ENCODE data around the gene MTCL3.

MTCL3 gene

DNA sequence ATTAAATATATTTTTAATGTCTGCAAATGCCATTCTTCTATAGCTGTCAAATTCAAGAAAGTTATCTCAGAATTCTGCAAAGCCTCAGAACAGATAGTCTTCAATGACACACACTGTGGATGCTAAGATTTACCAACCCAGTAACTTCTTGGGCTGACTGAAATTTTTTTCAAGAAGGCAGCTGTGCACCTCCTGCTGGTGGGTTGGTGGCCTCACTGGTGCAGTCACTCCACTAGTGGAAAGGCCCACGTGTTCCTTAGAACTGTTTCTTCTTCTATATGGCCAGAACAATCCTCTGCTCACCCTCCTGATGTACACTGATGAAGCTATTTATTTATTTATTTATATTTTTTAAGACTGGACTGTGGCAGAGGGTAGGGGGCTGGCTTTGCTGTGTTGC lies 28.1 kb upstream of the MTCL3 start:
- H3K36me3 Mint-ChIP-seq (ENCODE audit: insufficient read depth in 1 of 3, low read depth in 3 of 3): no peaks in the 10 kb centered on the region
- no CpG with 5 or more reads among the region's 1 CpG for WGBS (ENCODE audit: extremely low coverage, insufficient read length, low lambda C conversion rate)
- Histone ChIP-seq H3K79me2 (ENCODE audit: insufficient read depth, low read length) (no peaks in the 10 kb centered on the region), H4K5ac (ENCODE audit: insufficient read length, low read depth, low read length) (no peak overlapping the region), H3K4ac (ENCODE audit: low read depth, low read length) (no peak overlapping the region), H2AK5ac (ENCODE audit: insufficient read length, low read length) (no peak overlapping the region), H4K8ac (replicated peaks; ENCODE audit: insufficient read length, low read depth, low read length) (no peak overlapping the region), H4K20me1 (ENCODE audit: control insufficient read depth, insufficient read depth, insufficient read length) (no peaks in the 10 kb centered on the region), H3T11ph (ENCODE audit: low read length) (no peak overlapping the region), H2BK12ac (ENCODE audit: insufficient read length, low read depth, low read length) (no peak overlapping the region), H3K4me1 (ENCODE audit: insufficient read depth, low read length) (no peaks in the 10 kb centered on the region), H2BK5ac (ENCODE audit: insufficient read length, low read length) (no peak overlapping the region), H3K9ac (ENCODE audit: extremely low read depth, insufficient read length, low read length) (no peak overlapping the region), H3K4me2 (ENCODE audit: insufficient read depth, insufficient read length, low read length) (no peak overlapping the region), H2BK20ac (ENCODE audit: low read depth, low read length, poor library complexity, severe bottlenecking) (no peak overlapping the region), H2BK120ac (ENCODE audit: low read depth, low read length, poor library complexity, severe bottlenecking) (no peak overlapping the region), H4K91ac (ENCODE audit: insufficient read length, low read depth, low read length) (no peak overlapping the region), H3K23ac (ENCODE audit: insufficient read length, low read depth, low read length) (no peak overlapping the region), H3K18ac (ENCODE audit: insufficient read length, low read depth, low read length) (no peak overlapping the region), H2BK15ac (ENCODE audit: low read depth, low read length) (no peak overlapping the region), H2AFZ (ENCODE audit: low read length) (no peak overlapping the region), H3K79me1 (ENCODE audit: insufficient read depth, low read depth, low read length, poor library complexity, severe bottlenecking) (no peaks in the 10 kb centered on the region), H3K23me2 (ENCODE audit: insufficient read length, low read depth, low read length, poor library complexity, severe bottlenecking) (no peaks in the 10 kb centered on the region), H3K9me3 (ENCODE audit: control insufficient read depth, low read depth, low read length) (no peaks in the 10 kb centered on the region), H3K27me3 (ENCODE audit: insufficient read depth, low read length) (no peaks in the 10 kb centered on the region), H3K14ac (ENCODE audit: insufficient read depth, low read length) (no peak overlapping the region), H3K56ac (ENCODE audit: insufficient read length, low read depth, low read length) (no peak overlapping the region), H3K27ac (ENCODE audit: insufficient read length, low read depth, low read length) (no peak overlapping the region)
- H3K9me3 Mint-ChIP-seq: no peaks in the 10 kb centered on the region
- no peaks in the 10 kb centered on the region for H3K27me3 Mint-ChIP-seq (ENCODE audit: low read depth)
- no peak overlapping the region for H3K4me3 Mint-ChIP-seq
- no peak for DNase-seq
- peaks cover 0 to 6% of the 10 kb centered on the region in 2 experiments; a peak in 2 of 4 replicates for H3K4me1 Mint-ChIP-seq
- TF ChIP-seq, protein P1, sequence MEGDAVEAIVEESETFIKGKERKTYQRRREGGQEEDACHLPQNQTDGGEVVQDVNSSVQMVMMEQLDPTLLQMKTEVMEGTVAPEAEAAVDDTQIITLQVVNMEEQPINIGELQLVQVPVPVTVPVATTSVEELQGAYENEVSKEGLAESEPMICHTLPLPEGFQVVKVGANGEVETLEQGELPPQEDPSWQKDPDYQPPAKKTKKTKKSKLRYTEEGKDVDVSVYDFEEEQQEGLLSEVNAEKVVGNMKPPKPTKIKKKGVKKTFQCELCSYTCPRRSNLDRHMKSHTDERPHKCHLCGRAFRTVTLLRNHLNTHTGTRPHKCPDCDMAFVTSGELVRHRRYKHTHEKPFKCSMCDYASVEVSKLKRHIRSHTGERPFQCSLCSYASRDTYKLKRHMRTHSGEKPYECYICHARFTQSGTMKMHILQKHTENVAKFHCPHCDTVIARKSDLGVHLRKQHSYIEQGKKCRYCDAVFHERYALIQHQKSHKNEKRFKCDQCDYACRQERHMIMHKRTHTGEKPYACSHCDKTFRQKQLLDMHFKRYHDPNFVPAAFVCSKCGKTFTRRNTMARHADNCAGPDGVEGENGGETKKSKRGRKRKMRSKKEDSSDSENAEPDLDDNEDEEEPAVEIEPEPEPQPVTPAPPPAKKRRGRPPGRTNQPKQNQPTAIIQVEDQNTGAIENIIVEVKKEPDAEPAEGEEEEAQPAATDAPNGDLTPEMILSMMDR (conservative IDR thresholded peaks at IDR 0.05): peak; percentile 66
- no peak overlapping the region for H3K27ac Mint-ChIP-seq

Data from H9 (cell line).